ENCODE results near the gene PAK5. TPM values are rescaled to one million over a fixed set of nuclear protein-coding genes. Genes with fewer than 3 reads are reported as not detected.

PAK5 gene
- total and polyA plus RNA-seq, 4 donors: 0.02 to 0.17 (median 0.04) TPM; not detected in 1

- 83% methylated on average over 4 of the region's 4 CpGs for WGBS
- no peak for DNase-seq (ENCODE audit: low spot score)
- Histone ChIP-seq H3K4me3 (ENCODE audit: low read depth in 1 of 3, low read length in 3 of 3) (no peak overlapping the region), H3K9ac (ENCODE audit: low read depth in 1 of 2, low read length in 2 of 2) (no peak overlapping the region), H3K4me1 (ENCODE audit: control insufficient read depth in 4 of 4, insufficient read depth in 4 of 4, low read length in 3 of 4) (no peaks in the 10 kb centered on the region), H3K36me3 (ENCODE audit: control insufficient read depth in 4 of 4, insufficient read depth in 3 of 4, low read depth in 1 of 4, low read length in 3 of 4) (no peaks in the 10 kb centered on the region), H3K27ac (ENCODE audit: low read depth in 1 of 2, low read length in 2 of 2) (no peak overlapping the region), H3K9me3 (ENCODE audit: control insufficient read depth in 4 of 4, low read length in 3 of 4) (no peaks in the 10 kb centered on the region), H3K27me3 (ENCODE audit: control insufficient read depth in 4 of 4, insufficient read depth in 4 of 4, low read length in 3 of 4) (peaks cover 0 to 9% (median 0%) of the 10 kb centered on the region in 4 donors)
- no peak for TF ChIP-seq FOXA1 (IDR thresholded peaks at IDR 0.05)
- no peak for TF ChIP-seq HNF4A (conservative IDR thresholded peaks at IDR 0.05)
- no peak for TF ChIP-seq SP1 (IDR thresholded peaks at IDR 0.05)
- no peak for TF ChIP-seq REST (IDR thresholded peaks at IDR 0.05)
- TF ChIP-seq FOXA2 (IDR thresholded peaks at IDR 0.05): no peak
- no peak for TF ChIP-seq TAF1 (conservative IDR thresholded peaks at IDR 0.05)
- TF ChIP-seq JUND (IDR thresholded peaks at IDR 0.05): no peak
- TF ChIP-seq HNF4G (IDR thresholded peaks at IDR 0.05): no peak
- TF ChIP-seq, protein P1, sequence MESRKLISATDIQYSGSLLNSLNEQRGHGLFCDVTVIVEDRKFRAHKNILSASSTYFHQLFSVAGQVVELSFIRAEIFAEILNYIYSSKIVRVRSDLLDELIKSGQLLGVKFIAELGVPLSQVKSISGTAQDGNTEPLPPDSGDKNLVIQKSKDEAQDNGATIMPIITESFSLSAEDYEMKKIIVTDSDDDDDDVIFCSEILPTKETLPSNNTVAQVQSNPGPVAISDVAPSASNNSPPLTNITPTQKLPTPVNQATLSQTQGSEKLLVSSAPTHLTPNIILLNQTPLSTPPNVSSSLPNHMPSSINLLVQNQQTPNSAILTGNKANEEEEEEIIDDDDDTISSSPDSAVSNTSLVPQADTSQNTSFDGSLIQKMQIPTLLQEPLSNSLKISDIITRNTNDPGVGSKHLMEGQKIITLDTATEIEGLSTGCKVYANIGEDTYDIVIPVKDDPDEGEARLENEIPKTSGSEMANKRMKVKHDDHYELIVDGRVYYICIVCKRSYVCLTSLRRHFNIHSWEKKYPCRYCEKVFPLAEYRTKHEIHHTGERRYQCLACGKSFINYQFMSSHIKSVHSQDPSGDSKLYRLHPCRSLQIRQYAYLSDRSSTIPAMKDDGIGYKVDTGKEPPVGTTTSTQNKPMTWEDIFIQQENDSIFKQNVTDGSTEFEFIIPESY (IDR thresholded peaks at IDR 0.05): no peak
- no peak for TF ChIP-seq ATF3 (IDR thresholded peaks at IDR 0.05)
- no peak for TF ChIP-seq NR2F2 (IDR thresholded peaks at IDR 0.05)
- no peak for TF ChIP-seq RAD21 (IDR thresholded peaks at IDR 0.05)
- no peak for TF ChIP-seq GABPA (IDR thresholded peaks at IDR 0.05 in 1 of 2, conservative IDR thresholded peaks at IDR 0.05 in 1 of 2)
- TF ChIP-seq CTCF (IDR thresholded peaks at IDR 0.05; ENCODE audit: low read depth, low read length, missing input control): no peak
- TF ChIP-seq EGR1 (IDR thresholded peaks at IDR 0.05; ENCODE audit: low read depth in 2 of 2): no peak
- TF ChIP-seq RXRA (IDR thresholded peaks at IDR 0.05): no peak
- no peak for TF ChIP-seq YY1 (IDR thresholded peaks at IDR 0.05)
Observed at GRCh38 chr20:9576695-9577094, 262.2 kb downstream of the PAK5 start.

DNA sequence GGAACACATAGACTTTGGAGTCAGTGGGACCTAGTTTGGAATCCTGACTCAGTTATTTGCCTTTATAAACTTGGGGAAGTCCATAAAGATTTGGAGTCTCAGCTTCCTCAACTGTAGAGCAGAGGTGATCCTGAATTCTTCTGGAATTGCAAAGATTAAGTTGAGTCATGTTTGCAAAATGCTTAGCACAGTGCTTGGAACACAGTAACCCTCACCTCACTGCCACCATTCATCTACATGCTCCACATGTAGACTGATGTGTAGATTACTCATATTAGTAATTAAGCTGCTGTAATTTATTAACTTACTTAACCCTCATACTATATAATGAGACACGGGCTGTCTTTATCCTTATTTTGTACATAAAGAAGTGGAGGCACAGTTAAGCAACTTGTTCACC is 263.0 kb downstream of the PAK5 start:
- WGBS: 76% methylated on average over 1 of the region's 1 CpG
- no peaks in the 10 kb centered on the region for H3K9me3 ChIP-seq (ENCODE audit: control insufficient read depth in 4 of 4, low read length in 3 of 4)
- no peak overlapping the region for H3K27ac ChIP-seq (ENCODE audit: low read depth in 1 of 2, low read length in 2 of 2)
- no peak overlapping the region for H3K9ac ChIP-seq (ENCODE audit: low read depth in 1 of 2, low read length in 2 of 2)
- H3K4me1 ChIP-seq (ENCODE audit: control insufficient read depth in 4 of 4, insufficient read depth in 4 of 4, low read length in 3 of 4): no peaks in the 10 kb centered on the region
- no peaks in the 10 kb centered on the region for H3K36me3 ChIP-seq (ENCODE audit: control insufficient read depth in 4 of 4, insufficient read depth in 3 of 4, low read depth in 1 of 4, low read length in 3 of 4)
- no peak overlapping the region for H3K4me3 ChIP-seq (ENCODE audit: low read depth in 1 of 3, low read length in 3 of 3)
- no peak for DNase-seq (ENCODE audit: low spot score)
- peaks cover 0 to 9% (median 0%) of the 10 kb centered on the region in 4 donors for H3K27me3 ChIP-seq (ENCODE audit: control insufficient read depth in 4 of 4, insufficient read depth in 4 of 4, low read length in 3 of 4)
- TF ChIP-seq REST (IDR thresholded peaks at IDR 0.05) (no peak), ATF3 (IDR thresholded peaks at IDR 0.05) (no peak)
